NCI-H524 treated with DMSO at 0.1 percent for 48 hours (cell line): ENCODE data around the gene MADCAM1.

Experiments used
- DNase-seq: peaks from one replicate; lab custom pipeline; 2025; lab: John Stamatoyannopoulos, UW

The MADCAM1 gene

GRCh38 chr19:488505-489417, 7.5 kb upstream of the MADCAM1 start:
- DNase-seq, result peak; percentile 43

GRCh38 chr19:489418-490196, 6.7 kb upstream of the MADCAM1 start:
- DNase-seq, result no peak

GRCh38 chr19:491146-491741, 5.0 kb upstream of the MADCAM1 start:
- DNase-seq, result no peak

GRCh38 chr19:492091-492531, 4.2 kb upstream of the MADCAM1 start:
- no peak for DNase-seq

- DNase-seq, result no peak
These were observed 2.7 kb upstream of the MADCAM1 start for GRCh38 chr19:493391-494170.

GRCh38 chr19:494171-495080, 1.9 kb upstream of the MADCAM1 start:
- no peak for DNase-seq

- no peak for DNase-seq
These were observed 1.2 kb upstream of the MADCAM1 start for GRCh38 chr19:495081-495401.

GRCh38 chr19:495402-496111, 729 bp upstream of the MADCAM1 start:
- no peak for DNase-seq

- DNase-seq, result no peak
These were observed 700 bp downstream of the MADCAM1 start for GRCh38 chr19:496986-497385.

GRCh38 chr19:497491-497868, 1.2 kb downstream of the MADCAM1 start:
- no peak for DNase-seq

GRCh38 chr19:497869-498510, 1.7 kb downstream of the MADCAM1 start:
- DNase-seq, result no peak

- DNase-seq, result no peak
These were observed 2.2 kb downstream of the MADCAM1 start for GRCh38 chr19:498511-498891.

GRCh38 chr19:498977-499623, 2.8 kb downstream of the MADCAM1 start:
- DNase-seq, result no peak

GRCh38 chr19:501646-502045, 5.4 kb downstream of the MADCAM1 start:
- DNase-seq, result no peak

GRCh38 chr19:504616-505015, 8.3 kb downstream of the MADCAM1 start:
- no peak for DNase-seq

GRCh38 chr19:506404-507285, 10.4 kb downstream of the MADCAM1 start:
- peak; percentile 98 for DNase-seq

- DNase-seq, result peak; percentile 45
These were observed 11.3 kb downstream of the MADCAM1 start, which contains the start of gene TPGS1 for GRCh38 chr19:507286-508203. TSS of gene TPGS1 (plus strand) at chr19:507497. CDS start at chr19:507507, 10 bp downstream.
